Islet precursor cell (in vitro differentiated cells): Measurements from ENCODE around the gene DNAJB13.

ENCODE experiments used
- DNase-seq: peaks from one replicate; pipeline ENCODE4 v3.0.0-alpha.2; 2018

Gene DNAJB13

DNA sequence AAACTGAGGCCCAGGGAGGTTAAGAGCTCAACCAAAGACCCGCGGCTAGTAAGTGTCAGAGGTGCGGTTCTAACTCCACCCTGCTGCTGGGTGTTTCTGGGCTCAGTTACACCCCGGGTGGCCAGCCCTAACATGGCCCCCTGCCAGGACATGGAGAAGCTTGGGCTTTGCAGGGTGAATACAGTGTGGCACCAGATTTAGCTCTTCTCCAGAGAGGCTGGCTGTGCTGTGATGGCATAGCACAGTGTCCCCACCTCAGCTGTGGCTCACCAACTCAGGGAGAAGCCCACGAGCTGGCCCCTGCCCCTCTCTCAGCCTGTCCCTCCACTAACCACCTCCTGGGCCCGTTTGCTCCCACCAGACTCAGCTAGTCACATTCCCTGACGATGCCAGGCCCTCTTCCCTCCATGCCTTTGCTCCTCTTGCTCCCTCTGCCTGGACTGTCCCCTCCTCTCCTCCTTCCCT, 51.0 kb downstream of the DNAJB13 start:
- no peak for DNase-seq

DNA sequence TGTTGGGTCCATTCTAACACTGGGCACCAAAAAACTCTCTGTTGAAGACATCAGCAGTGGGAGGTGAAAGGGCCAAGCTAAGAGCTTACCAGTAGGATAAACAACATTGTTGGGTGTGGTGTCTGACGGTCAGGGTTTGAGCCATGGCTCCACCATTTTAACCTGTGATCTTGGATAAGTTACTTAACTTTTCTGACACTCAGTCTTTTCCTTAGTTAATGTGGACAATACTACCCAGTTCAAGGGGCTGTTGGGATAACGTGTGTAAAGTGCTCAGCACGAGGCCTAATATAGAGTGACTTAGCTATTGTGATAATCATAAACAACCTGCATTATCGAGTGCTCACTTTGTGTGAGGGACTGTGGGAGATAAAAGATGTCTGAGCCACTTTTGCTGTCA, 52.0 kb downstream of the DNAJB13 start:
- DNase-seq = no peak

DNA sequence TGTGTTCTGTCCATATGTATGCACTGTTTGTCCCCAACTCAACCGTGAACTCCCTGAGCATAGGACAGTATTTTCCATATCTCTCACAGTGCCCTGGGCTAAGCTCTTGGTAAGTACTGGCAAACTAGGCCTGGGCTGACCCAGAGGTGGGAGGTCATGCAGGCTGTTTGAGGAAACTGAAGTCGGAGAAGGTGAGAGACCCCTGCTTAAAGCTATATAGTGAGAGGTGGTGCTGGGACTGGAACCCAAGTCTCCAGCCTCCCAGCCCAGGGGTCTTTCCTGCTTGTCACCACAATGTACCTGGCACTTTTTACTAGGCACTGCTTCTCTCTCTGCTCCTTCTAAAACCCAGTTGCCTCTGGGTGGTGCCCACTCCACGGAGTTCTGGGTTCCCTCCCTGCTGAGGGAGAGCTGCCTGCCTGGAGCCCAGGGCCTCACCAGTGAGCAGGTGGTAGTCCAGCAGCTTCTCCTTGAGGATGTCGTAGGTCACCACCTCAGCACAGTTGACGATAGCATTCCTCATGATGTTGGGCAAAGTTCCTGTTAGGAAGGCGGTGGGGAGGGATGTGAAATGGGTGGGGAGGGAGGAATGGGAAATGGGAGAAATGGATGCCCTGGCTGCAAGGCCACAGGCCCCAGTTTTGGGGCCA, 53.3 kb downstream of the DNAJB13 start:
- no peak for DNase-seq

DNA sequence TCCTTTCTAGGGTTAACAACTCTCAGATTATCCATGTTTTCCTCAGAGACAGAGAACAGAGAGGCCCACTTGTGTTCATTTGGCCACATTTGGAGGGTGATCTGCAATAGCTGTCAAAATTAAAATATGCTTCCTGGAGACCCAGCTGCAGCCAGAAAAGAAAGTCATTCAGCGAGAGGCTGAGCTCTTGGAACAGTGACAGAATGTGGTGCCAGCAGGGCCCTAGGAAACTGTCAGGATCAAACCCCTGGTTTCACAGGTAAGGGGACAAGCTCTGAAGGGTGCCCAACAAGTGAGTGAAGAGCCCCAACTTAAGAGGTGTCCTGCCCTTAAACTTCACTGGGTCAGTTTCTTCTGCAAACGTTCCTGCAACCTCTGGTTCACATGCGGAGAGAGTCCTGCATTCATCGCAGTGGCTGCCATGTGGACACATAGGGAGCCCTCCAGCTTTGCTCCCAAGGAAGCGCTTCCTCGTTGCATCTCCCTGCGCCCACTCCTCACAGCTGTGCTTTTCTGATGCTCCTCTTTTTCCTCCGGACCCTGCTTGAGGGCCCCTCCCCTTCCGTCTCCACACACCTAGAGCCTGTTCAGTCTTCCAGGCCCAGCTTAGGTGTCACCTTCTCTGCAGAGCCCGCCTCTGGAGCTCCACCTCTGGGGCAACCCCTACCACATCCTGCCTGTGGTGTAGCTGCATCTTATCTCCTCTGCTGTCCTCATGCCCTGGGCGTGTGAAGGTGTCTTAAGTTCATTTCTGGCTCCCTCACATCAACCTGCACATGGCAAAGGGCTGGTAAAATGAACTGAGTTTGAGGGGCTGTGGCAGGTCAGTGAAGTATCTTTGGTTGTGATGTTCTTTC, 54.2 kb downstream of the DNAJB13 start:
- DNase-seq = peak; percentile 53

DNA sequence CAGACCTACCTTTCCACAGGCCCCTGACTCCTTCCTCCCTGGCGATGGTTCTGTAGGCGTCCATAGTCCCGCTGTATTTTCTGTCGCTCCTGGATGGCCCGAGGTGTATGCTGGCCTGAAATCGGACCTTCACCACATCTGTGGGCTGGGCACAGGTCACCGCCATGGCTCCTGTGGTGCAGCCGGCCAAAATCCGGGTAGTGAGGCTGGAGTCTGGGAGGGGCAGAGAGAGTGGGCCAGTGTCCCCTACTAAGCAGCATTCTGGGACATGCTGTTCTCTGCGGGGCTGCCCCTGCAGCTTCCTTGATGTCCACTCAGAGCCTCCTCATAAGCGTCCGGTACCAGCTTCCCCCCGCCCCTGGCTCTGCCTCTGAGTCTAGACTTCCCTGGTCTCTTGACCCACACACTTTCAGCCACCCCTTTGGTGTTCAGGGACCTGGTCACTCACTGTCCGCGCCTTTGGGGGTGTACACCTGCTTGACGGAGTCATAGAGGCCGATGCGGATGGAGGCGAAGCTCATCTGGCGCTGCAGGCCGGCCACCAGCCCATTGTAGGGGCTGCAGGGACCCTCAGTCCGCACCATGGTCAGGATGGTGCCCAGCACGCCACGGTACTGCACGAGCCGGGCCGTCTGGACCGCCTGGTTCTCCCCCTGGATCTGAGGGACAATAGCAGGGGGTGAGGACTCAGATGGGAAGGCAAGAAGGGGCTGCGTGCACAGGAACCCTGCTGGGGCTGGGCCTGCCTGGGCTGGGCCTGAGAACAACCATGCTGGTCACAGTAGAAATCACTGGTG, 55.1 kb downstream of the DNAJB13 start:
- DNase-seq = peak; percentile 45

DNA sequence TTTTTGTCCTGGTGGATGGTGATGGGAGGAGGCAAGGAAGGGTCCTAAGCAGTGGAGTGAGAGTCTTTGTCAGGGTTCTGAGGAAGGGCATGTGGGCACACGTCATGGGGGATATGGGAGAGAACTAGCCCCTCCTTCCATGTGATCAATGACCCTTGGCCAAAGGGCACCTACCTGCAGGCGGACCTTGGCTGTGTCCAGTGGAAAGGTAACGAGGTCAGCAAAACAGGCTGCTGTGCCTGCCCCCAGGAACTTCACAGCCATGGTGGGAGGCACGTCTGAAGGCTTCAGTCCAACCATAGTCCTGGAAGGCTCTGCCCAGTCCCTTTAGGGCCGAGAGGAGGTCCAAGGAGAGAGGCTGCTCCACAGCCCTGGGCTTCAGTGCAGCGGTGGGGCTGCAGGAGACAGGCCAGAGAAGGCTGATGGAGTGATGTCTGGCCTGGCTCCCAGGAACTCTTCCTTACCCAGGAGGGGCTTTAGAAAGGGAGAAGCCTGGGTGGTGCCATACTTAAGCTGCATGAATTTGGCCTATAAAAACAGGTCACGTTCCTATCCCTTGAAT, 56.0 kb downstream of the DNAJB13 start:
- DNase-seq = peak; percentile 40

DNA sequence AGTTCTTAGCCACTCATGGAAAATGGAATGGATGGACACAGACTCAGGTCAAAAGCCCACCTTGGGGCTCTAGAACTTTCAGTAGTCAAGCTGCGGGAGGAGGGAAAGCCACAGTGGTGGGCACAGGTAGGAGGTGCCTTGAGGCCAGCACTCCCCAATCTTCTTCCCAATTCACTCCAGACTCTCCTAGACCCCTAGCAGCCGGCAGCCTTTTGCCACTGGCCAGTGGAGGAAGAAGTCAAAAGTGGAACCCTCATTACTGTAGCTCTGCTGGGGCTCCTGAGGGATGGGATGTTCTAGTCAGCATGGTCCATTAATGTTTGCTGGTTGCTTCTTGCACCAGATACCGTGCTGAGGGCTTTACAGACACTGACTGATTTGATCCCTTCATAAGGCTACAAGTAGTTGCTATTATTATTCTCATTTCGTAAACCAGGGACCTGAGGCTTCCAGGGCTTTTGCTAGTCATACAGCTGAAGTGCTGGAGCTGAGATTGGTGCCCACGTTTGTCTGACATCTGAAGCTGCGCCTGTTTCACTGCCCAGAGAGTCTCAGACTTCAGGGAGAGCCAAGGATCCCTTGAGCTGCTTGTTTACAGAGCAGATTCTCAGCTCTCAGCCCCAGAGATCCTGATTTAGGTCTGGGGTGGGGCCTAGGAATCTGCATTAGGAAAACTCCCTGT, 57.0 kb downstream of the DNAJB13 start:
- no peak for DNase-seq

DNA sequence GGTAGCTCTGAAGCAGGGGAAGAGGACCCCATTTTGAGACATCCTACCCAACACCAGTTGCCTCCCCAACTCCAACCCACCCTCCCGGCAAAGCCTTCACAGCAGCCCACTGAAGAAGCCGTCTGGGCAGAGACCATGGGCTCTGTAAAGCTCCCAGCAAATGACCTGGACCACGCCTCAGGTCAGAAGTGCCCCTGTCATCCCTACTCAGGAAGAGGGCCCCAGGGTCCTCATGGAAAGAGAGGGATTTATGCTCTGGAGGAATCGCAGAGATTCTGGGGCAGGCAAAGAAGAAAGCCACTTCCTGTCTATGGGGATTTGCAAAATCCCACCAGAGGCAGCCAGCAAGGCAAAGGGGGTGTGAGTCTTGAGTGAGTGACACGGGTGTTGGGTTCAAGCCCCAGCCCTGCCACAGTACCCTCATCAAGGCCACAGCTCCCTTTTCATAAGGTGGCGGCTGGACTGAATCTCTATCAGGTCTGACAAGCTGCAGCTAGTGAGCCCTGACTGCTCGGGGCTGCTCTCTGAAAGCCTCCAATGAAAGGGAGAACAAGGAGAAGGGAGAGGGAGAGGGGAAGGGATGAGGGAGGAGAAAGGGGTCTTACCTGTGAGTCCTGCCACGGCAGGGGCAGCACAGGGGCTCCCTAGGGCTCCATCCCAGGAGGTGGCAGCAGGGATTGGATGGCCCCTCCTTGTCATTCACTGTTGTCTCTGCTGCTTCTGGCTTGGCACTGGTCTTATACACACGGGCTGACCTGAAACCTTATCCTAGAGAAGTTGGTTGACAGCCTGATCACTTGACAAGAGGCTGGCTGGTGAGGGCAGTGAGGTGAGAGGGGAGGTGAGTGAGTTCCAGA, 57.8 kb downstream of the DNAJB13 start, which contains the start of gene UCP3:
UCP3 (minus strand) TSS at position 713 of the 857 bp plus-strand sequence. CDS start 2,043 bp downstream, outside the sequence.
- no peak for DNase-seq

DNA sequence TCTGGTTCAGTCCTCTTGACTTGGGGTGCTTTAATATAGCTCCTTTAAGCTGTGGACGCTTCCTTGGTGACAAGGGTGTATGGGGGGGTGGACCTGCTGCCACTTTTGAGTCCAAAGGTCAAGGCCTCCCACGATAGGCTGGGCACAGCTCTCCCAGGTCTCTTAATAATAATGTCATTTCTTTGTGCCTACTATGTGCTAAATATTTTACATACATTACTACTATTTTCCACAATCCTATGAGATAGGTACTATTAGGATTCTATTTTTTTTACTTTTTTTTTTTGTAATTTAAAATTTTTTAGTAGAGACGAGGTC, 58.4 kb downstream of the DNAJB13 start:
- no peak for DNase-seq

DNA sequence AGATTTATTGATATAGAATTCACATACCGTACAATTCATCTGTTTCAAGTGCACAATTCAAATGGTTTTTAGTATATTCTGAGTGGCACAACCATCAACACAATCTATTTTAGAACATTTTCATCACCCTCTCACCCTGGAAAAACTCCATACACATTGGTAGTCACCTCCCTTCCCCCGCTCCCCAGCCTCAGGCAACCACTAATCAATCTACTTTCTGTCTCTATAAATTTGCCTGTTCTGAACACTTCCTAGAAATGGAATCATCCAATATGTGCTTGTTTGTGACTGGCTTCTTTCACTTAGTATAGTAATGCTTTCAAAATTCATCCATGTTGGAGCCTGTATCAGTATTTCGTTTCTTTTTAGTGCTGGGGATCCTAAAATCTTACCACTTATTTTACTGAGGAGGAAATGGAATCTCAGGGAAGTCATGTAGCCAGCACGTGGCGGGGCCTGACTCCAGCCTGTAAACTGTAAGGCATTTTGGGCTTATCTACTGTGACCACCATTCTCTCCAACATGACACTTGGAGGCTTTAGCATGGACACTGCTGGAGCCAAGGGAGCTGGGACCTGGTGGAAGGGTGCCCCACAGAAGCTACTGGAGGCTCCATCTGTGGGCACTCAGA, 59.0 kb downstream of the DNAJB13 start:
- no peak for DNase-seq

DNA sequence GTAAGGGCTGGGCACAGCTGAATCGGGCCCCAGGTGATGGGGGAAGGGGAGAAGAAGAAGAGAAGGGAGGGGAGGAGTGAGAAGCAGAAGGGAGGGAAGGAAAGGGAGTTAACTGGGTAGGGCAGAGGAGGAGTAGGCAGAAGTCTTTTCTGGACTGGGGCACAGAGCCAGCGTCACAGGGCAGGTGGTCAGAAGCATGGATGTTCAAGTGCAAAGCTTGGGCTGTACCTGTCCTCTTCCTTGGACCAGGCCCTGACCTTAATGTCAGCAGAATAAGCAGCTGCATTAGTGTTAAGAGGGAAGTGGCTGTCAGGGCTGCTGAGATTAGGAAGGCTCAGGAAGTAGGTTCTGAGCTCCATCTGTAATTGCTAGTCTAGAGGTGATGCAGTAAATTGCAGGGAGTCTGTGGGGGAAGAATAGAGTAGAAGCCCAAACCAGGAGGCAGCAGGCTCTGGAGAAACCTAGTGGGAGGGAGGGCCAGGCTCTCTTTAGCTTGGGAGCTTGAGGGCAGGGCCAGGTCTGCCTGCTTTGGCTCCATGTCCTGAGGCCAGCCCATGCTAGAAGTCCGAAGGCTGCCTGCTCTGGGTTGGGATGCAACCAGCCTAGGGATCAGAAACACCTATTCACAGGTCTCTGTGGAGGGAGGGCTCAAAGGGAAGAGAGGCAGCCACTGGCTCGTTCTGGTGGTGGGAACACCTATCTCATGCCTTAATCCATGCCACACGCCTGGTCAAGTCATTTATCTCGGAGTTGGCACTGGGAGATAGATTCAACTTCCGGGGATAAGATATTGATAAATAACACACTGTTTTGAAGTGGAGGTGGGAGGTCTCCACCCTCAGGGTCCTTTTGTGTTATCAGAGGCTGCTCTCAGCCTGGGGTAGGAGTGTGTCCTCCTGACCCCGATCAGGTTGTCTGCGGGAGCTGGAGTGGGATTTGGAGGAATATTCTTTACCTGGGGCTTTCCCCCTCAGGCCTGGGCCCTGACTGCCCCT, 59.8 kb downstream of the DNAJB13 start:
- no peak for DNase-seq

DNA sequence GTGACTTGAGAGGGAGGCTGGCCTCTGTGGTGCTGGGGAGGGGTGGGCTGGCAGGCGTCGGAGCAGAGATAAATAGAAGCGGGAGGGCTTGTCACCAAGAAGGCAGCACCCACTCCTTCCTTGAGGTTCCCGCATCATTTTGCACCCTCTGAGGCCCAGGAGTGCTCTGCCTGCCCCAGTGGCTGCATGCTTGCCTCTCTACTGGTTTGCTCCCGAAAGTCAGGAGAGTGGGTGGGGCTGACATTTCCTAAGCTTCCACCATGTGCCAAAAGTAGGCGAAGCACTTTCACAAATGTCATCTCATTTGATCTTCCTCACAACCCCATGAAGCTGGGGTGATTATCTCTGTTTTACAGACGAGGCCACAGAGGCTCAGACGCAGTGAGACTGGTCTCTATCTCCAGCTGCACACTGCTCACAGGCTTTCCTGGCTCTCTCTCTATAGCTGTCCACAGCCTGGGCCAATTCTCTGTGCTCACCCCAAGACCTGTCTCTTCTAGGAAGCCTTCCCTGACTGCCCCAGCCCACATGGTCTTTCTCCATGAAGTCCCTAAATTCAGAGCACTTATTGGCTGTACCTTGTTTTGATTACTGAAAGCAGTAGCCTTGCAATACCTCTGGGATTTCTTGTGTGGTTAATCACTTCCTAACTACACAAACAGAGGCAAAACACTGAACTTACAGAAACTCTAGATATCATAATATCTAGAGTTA, 60.7 kb downstream of the DNAJB13 start:
- DNase-seq = no peak

DNA sequence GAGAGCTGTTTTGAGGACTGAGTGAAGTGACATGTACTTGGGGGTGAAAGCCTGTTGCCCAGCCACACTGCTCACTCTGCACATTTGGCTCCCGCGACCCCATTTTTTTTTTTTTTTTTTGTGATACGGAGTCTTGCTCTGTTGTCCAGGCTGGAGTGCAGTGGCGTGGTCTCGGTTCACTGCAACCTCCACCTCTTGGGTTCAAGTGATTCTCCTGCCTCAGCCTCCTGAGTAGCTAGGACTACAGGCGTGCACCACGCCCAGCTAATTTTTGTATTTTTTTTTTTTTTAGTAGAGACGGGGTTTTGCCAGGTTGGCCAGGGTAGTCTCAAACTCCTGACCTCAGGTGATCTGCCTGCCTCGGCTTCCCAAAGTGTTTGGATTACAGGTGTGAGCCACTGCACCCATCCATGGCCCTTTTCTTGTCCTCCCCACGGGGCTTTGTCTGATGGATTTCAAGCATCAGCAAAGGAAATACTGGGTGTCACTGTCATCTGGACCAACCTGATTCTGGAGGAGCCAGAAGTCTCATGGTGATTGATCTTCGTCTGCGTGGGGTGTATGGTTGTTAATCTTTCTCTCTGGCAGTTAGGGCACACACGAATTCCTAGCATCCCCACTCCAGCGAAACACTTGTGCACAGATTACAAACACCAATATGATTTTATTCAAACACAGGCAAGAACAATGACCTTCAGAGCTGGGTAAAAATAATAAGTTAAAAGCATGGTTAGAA, 61.4 kb downstream of the DNAJB13 start:
- DNase-seq = no peak

DNA sequence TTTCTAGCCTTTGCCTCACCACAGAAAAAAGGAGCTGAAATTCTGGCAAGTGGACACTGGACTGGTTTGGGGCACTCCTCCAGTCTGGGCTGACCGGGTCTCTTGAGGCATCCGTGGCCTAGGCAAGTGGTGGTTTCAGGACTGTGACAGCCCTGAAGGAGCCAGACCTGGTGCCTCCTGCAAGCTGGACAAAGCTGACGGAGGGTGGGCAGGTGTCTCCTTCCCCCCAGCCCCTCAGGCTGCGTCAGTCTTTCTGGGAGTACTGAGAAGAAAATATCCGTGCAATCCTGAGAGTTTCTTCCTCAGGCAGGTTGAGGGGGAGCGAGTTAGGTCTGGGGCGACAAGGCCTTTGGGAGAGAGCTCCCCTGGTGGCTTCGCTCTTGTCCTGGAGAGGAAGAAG, 62.3 kb downstream of the DNAJB13 start:
- DNase-seq = no peak

DNA sequence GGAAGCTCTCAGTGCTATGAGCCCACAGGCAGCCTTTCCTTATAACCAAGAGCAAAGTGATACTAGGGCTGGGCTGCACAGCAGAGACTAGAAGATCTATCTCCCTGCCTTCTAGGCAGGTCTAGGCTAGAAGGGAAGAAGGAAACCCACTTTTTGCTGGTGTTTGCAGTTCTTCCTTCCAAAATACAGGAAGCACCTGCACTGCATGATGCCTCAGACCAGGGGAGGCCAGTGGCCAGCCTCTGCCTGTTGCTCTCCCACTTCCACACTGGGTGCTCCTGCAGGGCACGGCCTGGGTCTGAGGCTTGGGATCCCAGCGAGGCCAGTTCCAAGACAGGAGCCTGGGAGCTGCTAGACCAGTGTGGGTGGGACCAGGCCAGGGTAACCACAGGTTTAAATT, 64.1 kb downstream of the DNAJB13 start:
- no peak for DNase-seq

DNA sequence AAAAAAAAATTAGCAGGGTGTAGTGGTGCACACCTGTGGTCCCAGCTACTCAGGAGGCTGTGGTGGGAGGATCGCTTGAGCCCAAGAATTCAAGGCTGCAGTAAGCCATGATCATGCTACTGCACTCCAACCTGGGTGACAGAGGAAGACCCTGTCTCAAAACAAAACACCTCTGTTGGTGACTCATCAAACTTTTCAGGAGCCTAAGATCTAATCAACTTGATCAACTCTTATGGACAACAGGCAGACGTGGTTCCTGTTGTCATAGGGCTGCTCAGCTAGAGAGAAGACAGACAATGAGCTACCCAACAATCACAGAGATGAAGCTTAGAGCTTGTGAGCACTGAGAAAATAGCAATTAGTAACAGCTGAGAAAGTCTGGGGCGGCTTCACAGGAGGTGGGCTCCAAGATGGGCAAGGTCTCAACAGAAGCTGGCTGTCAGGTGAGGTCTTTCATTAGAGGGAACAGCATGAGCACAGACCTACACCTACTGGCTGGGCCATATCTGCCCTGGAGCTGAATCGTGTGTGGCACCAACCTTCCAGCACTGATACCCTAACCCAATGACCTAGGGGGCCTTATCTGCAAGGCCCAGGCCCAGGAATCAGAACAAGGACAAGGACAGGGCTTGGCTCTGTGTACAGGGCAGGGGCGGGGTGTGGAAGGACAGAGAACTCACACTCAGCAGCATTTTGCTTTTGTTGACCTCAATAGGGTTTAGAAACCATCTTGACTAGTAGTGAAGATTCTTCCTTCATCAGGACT, 65.3 kb downstream of the DNAJB13 start:
- no peak for DNase-seq

DNA sequence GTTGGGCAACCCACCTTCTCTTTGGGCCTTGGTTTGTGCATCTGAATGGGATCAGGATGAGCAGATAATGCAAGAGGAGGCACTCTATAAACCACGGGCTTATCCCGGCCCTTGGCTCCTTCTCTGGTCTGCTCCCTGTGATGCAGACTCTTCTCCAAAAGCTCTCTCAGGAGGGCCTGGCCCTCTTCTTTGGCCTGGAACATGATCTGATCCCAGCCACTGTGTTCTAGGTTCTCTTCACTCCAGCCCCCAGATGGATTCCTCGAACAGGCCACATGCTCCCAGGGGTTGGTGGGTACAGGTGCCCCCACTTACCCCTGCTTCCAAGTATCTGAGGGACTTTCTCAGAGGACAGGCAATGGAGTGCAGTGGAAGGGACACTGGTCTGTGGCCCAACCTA, 66.8 kb downstream of the DNAJB13 start:
- DNase-seq = no peak
